Activated CD8-positive, alpha-beta memory T cell treated with anti-CD3 and anti-CD28 coated beads for 4 hours (primary cell): ENCODE measurements around the gene NTM.

Source experiments
- DNase-seq, 2 donors: peaks; one replicate each; pipeline ENCODE4 v3.0.0-alpha.2; 2020; ENCODE audit warnings: low read depth in 2 of 2

Gene NTM

GRCh38 chr11:131734871-131735270, 364.5 kb downstream of the NTM start:
- DNase-seq: no peak

- DNase-seq: no peak
Measured at GRCh38 chr11:131737357-131737756, 366.9 kb downstream of the NTM start.

GRCh38 chr11:131739243-131739882, 368.9 kb downstream of the NTM start:
- DNase-seq: no peak

DNA sequence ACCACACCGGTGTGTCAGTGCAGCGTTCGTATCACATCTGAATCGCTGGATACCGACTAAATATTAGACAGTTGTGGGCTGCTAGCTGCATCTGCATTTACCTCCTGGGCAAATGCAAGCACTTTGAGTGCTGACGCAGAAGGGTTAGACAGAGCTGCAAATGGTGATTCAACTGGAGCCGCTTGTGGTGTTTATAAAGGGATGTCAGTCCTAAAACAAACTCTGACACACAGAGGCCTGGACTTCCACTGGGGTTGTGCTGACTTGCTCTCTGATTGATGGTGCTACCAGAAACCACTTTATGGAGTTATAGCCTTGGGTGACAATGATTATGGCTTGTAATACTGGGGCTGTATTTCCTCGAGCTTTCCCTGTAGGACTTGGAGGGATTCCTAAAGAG, 374.4 kb downstream of the NTM start:
- no peak for DNase-seq

DNA sequence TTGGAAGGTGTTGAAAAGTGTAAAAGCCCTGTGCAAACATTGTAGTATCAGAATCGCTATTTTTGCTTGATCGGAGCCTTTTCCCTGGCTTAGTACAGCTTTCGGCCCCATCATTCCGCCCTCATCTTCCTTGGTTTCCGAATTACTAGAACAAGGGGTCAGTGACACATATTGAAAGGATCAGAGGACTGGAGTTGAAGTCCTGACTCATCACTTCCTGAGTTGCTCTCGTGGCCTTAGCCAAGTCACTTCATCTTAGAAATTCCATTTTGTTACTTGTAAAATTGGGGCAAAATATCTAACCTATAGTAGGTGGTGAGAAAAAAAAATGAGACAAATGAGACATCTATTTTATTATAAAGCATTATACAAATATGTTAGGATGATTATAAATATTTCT, 375.0 kb downstream of the NTM start:
- no peak for DNase-seq

DNA sequence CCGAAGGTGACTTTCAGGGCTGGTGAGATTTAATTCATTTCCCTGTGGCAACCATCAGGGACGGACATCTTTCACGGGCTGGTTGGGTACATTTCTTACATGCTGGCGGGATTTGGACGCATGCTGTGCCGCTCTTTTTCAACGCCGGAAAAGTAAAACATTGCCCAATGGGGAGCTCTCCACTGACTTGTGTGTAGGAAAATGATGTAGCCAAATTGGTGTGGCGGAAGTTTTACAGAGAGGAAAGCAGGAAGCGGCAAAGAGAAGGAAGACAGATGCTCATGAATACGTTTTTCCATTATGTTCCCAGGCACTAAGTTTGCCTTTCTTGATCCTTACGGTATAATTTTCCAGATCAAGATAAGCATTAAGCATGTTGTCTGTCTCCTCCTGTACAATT, 375.8 kb downstream of the NTM start:
- no peak for DNase-seq

- no peak for DNase-seq
Measured at GRCh38 chr11:131748151-131749050, 378.0 kb downstream of the NTM start.

DNA sequence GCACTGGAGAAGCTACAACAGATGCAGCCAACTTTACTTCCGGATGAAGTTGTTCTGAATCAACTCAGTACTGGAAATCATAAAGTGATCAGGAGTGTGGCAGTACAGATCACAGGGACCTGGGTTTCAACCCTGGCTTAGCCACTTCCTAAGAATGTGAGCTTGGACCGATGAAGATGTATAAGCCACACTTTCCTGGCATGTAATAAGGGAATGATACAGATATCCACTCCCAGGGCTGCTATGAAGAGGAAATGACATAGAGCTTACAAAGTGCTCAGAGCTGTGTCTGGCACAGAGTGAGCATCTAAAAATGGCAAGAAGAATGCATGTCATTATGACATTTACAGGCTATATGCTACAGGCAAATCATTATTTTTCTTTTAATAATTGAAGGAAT, 378.7 kb downstream of the NTM start:
- DNase-seq: no peak

GRCh38 chr11:131750152-131750551, 379.7 kb downstream of the NTM start:
- no peak for DNase-seq

DNA sequence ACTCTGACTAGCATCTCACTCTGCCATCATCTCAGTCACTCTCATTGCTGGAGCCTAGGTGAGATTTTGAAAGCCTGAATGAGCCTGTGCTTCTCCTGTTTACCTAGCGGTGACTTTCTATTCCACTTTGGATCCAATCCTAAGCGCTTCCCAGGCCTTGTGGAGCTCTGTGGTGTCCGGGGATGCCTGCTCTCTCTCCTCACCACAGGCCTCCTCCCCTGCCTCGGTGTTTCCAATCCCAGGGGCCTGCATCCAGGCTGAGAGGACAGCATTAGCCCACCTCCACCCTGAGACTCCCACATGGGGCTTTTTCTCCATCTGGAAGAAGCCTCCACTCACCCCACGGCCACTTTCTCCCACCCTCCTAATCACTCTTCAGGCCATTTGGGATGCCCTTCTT, 380.3 kb downstream of the NTM start:
- no peak for DNase-seq

GRCh38 chr11:131754671-131755070, 384.3 kb downstream of the NTM start:
- DNase-seq: no peak

DNA sequence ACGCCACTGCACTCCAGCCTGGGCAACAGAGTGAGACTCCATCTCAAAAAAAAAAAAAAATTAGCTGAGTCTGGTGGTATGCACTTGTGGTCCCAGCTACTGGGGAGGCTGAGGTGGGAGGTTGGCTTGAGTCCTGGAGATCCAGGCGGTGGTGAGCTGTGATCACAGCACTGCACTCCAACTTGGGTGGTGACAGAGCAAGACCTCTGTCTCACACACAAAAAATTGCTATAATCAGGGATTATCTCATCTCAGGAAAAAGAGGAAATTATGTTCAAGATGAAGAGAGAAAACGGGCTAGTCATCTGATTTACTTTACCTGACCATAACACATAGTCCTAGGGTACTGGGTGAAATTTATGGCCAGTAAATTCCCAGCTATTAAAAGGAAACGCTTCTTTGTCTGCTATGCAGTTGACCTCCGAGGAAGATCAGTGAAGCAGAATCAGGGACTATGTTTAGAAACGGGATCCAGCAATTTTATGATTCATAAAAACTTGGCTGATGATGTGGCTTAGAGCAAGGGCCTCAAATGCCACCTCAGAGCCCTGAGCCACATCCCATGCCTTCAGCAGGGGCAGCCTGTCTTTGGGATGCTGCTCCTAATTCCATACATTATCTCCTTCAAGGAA, 386.2 kb downstream of the NTM start:
- no peak for DNase-seq

DNA sequence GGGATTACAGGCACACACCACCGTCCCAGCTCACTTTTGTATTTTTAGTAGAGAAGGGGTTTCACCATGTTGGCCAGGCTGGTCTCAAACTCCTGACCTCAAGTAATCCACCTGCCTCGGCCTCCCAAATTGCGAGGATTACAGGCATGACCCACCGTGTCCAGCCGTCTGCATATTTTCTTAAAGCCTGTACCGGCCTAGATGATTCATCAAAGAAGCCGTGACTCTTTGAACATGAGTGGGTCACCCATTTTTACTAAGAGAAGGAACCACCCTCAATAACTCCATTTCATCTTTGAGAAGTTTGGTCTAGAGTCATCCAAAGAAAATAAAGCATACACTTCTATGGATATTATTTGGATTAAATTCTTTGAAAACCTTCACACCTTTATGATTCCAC, 388.3 kb downstream of the NTM start:
- no peak for DNase-seq

DNA sequence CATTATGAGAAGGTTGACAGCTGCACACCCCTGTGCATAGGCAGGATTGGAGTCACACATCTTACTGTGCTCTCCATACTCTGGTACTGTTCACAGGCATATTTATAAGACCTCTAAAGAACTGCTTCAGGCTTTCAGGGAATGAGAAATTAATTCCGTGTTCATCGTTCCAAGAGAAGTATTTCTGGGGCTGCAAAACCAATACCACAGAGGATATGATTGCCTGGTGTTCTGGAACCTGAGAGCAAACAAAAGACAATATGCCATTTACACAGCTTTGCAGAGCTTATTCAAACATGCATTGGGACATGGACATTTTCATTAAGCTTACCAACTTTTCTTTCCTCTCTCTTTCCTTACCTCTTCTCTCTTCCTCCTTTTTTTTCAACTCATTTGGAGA, 388.7 kb downstream of the NTM start:
- no peak for DNase-seq

DNA sequence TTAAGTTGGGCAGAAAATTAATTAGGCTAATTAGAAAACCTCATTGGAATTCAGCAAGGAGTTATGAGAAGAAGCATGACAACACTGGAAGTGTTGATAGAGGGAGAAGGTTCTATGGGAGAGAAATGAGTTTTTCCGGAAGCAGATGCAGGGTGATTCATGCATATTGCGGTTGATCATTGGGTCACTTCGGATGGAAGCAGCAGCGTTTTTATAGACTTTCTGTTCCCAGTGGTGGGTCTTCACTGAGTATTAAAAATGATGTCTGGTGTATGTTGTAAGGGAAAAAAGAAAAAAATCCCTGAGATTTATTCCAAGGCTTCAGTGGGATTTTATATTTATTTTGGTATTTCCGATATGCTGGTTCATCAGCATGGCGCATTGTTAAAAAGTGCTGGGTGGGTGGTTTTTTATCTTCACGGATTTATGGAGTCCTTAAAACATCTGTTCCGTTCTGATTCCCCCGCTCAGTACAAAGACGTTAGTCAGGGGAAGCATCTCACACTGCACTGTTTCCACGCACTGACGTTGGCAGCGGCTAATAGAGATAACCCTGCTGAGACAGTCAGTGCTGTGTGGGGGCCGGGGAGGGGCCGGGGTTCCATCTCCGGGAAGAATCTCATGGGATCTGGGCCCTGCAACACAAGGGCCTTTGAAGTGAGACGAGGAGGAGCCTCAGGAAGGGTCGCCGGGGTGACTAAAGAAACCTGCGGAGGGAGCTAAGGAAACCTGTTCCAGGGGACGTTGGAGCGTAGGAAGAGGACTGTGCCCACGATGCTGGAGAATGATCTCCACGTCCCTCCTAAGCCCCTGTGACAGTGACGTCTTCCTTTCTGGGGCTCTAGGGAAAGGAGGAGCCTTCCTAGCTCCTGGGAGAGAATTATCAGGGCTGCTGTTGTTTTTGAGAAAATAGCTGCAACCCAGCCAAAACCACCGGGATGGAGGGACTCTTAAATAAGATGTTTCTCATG, 390.0 kb downstream of the NTM start:
- DNase-seq: no peak

DNA sequence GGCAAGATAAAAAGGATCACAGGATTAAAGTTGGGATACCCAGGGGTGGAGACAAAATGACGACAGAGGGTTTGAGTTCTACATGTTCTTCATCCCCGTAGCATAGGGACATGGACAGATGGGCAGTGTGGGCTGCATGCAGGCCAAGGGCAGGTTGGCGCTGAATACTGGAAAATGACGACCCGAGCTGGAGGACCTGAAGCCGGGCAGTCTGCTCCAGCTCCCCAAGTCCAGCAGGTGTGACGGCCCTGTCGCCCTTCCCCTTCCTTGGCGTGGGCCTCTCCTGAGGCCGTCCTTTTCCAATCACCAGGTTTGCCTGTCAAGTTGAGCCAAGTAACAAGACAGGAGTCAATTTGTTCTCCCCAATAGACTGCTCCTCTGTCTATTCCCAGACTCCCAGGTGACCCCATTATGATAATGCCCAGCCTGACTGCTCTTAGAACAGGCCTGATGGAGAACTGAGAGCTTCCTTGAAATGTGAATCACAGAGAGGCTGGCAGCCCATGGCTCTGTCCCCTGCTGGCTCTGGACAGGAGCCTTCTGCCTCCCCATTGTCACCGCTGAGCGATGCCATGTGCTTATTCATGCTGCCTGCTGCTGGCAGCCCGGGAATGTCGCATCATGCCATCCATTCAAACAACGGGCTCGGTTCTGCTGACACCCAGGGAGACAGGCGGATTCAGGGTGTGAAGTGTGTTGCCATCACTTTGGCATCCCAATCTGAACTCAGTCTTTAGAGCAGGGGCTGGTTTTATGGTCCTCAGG, 392.1 kb downstream of the NTM start:
- no peak for DNase-seq

- no peak for DNase-seq
Measured at GRCh38 chr11:131763193-131763890, 392.9 kb downstream of the NTM start.

DNA sequence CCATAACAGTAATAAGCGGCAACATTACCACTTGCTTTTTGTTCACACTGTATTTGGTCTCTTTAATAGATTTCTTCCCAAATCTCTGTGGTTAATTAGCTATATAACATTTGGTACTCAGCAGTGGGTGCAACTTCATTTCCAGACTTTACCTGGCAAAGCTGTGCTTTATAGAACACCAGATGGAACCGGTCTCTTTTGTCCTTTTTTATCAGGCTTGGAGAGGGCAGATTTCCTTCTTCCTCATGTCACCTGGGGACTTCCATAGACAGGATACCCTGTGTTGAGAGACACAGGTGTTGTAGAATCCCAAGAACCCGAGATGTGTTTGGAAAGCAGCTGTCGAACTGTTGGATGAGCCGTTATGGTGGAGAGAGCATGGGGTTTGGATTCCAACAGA, 393.7 kb downstream of the NTM start:
- DNase-seq: no peak

- DNase-seq: no peak
Measured at GRCh38 chr11:131764649-131765048, 394.2 kb downstream of the NTM start.

- no peak for DNase-seq
Measured at GRCh38 chr11:131766637-131767036, 396.2 kb downstream of the NTM start.
